GM18505 (cell line): ENCODE measurements around the gene ADD1.

Experiments used
- ATAC-seq: cut with Tn5 transposase; IDR thresholded peaks from one replicate; pipeline ENCODE4 v1.9.1; 2021; ENCODE audit not compliant: unreplicated experiment
- POLR2A ChIP-seq: IDR thresholded peaks from 4 replicates; pipeline ENCODE4 v1.6.1; 2011; ENCODE audit warnings: borderline replicate concordance; ENCODE audit not compliant: insufficient read depth, insufficient read length; ENCODE audit errors: extremely low read depth

ADD1 gene

DNA sequence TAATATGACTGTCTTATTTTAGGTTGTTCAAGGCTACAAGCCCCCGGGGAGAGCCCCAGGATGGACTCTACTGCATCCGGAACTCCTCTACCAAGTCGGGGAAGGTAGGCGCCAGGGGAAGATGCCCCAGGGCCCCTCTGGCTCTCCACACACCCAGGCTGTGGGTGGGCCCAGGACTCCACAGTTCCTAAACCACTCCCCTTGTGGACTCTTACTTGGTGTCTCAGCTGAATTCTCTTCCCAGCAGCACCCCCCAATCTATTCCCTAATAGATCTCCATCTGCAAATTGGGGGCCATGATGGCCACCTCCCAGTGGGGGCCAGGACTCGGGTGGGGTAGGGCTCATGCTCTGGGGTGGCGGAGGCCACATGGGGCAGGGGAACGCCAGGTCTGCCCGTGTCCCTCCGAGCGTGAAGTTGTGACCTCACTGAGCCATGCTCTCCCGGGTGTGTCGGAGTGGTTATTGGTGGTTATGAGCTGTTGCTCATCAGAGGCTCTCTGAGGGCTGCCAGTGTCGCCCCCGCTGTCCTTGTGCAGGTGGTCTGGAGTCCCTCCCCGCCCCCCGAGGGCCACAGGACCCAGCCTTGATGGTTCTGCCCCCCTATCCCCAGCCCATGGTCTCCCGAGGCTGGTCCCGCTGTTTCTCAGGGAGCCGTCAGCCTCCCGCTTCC lies 11.2 kb upstream of the ADD1 start:
- ATAC-seq, result peak; percentile 61
- TF ChIP-seq POLR2A, result no peak

DNA sequence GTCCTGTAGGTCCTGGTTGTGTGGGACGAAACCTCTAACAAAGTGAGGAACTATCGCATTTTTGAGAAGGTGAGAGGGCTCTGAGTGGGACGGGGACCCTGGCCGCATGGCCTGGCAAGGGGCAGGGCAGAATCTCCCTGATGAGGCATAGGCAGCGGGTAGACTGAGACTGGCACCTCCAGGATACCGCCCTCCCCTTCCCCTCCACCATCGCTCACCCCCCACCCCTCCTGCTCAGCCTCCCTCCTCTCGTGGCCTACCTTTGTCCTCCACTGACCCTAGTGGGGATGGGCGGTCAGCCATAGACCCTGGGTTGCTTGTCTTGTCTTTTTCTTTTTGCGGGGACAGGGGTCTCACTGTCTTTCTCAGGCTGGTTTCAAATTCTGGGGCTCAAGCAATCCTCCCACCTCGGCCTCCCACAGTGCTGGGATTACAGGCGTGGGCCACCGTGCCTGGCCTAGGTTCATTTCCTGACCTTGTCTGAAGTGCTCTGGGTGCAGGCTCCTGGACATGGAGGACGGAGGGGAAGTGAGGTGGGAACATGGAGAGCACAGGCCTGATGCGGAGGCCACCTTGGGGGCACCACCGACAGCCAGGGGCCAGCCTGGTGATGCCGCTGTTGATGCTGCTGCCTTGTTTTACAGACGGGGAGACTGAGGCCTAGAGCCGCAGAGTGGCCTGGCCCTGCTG lies 10.5 kb upstream of the ADD1 start:
- no peak for ATAC-seq
- TF ChIP-seq POLR2A, result no peak

DNA sequence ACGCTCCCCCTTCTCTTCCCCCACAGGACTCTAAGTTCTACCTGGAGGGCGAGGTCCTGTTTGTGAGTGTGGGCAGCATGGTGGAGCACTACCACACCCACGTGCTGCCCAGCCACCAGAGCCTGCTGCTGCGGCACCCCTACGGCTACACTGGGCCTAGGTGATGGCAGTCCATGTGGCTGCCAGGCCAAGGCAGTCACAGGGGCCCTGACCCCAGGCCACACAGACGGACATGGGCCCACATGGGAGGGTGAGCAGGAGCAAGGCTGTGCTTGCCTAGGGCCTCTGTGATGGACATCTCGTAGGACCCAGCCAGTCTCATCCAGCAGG lies 10.0 kb upstream of the ADD1 start:
- no peak for TF ChIP-seq POLR2A
- ATAC-seq, result no peak

DNA sequence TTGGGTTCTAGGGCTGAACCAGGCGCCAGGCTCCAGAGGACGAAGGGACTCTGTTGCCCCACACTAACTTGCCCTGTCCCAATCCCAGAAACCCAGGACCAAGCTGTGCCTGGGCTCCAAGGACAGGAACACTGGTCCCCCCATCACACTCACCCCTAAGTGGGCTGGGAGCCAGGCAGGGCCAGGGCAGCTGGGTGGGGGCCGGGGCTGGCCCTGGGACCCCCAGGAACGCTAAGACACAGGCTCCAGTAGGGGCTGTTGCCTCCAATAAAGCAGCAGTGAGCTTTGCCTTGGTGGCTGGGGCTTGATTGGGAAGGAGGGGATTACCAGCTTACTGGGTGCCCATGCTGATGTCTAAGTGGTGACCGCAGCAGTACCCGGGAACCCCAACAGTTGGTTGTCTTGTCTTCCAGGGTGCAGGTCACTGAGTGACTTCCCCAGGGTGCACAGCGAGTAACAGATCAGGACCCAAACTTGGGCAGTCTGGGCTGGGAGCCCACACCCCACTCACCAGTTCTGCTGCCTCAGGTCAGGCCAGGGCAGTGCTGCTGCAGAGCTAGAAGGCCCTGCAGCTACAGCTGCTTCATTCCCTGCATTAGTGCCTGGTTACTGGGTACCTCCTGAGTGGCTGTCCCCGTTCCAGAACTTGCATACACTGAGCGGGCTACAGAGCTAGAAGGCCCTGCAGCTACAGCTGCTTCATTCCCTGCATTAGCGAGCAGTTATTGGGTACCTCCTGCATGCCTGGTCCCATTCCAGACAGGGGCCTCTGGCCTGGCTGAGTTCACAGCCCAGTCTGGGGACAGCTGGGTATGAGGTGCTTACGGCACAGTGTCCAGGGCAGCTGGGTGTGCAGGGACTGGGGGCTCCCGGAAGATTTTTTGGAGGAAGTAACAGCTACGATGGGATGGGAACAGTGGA lies 9.4 kb upstream of the ADD1 start:
- no peak for TF ChIP-seq POLR2A
- ATAC-seq, result no peak

DNA sequence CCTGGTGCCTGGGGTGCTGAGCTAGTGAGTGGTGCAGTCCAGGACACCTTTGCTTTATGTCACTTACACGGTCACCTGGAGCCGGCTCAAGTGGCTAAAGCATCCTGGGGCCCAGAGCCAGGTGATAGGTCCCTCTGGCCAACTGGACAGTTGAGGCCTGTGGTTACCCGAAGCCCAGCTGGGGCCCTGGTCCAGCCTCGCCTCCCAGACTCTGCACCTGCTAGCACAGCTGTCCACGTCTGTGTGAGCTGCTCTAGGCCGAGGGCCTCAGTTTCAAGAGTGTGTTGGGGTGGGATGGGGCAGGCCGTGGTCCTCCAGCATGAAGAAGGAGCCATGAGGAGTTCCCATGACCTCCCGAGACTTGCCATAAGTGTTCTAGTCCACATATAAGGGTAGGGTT lies 7.7 kb upstream of the ADD1 start:
- ATAC-seq, result no peak

DNA sequence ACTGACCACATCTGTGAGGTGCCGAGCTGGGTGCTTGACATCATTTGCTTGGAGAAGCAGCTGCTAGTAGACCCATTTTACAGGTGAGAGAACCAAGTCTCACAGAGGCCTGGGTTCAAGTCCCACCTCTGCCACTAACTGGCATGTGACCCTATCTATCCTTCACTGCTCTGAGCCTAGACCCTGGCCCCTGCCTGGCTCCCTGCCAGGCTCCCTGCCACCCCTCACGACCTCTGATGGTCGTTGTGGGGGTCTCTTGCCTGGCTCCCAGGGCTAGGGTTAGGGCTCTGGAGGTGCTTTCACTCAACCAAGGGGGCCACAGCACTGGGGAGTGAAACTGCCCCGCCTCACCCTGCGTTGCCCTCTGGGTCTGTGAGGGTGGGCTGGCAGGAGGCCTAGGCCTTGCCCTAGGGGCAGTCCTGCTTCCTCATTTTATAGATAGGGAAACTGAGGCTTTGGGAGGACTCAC lies 7.2 kb upstream of the ADD1 start:
- no peak for TF ChIP-seq POLR2A
- ATAC-seq, result no peak

More for the DNA sequence above, 7.7 kb upstream of the ADD1 start:
- TF ChIP-seq POLR2A, result no peak

DNA sequence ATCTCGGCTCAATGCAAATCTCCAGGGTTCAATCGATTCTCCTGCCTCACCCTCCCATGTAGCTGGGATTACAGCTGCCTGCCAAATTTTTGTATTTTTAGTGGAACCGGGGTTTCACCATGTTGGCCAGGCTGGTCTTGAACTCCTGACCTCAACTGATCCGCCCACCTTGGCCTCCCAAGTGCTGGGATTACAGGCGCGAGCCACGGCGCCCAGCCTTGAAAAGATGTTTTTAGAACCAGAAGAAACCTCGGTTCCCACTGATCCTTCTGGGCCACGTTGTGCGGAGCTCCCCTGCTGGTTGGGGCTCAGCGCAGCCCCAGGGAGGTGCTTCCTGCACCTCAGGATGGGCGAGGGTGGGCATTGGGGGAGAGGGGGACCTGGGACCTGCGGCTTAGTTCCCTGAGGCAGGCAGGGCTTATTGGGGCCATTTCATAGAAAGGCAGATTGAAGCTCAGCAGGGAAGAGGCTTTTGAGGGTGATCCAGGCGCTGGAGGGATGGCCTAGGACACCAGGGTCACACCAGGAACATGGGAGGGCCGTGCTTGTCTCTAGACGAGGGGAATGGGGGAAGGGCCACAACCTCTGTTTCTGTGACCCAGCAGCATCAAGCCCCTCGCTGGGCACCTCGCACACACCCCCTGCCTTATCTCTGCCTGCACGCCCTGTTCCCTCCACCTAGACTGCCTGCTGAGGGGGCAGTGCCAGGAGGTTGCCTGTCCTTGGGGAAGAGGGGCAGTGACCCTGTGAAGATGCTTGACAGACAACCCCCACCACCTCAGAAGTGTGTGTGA lies 6.3 kb upstream of the ADD1 start:
- no peak for TF ChIP-seq POLR2A
- no peak for ATAC-seq

DNA sequence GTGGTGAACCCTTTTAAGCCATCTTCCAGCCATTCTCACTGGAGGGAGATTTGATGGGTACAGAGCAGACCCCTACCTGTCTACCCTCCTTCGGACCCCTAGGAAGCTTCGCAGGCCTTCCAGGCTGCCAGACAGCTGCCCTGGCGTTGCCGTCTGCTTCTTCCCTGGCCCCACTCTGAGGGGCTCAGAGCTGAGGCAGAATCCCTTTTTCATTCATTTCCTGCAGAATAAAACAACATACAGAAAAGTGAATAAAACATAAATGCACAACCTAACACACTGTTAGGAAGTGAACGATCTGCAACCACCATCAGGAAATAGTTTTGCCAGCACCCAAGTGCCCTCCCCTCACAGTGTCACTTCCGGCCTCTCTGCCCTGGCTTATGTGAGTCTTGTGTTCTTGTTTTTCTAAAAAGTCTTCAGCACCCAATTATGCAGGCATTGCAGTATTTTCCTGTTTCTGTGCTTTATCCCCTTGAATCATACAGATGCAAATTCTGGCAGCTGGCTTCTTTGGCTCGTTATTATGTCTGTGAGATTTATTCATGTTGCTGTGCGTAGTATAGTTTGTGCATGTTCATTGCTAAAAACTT lies 5.6 kb upstream of the ADD1 start:
- ATAC-seq, result no peak
- no peak for TF ChIP-seq POLR2A

DNA sequence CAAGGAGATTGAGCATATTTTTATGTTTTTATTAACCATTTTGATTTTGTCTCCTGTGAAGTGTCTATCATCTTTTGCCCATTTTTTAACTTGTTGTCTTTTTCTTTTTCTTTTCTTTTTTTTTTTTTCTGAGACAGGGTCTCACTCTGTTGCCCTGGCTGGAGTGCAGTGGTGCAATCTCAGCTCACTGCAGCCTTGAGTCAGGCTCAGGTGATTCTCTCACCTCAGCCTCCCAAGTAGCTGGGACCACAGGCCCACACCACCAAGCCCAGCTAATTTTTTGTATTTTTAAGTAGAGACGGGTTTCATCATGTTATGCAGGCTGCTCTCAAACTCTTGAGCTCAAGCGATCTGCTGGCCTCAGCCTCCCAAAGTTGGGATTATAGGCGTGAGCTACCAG lies 4.6 kb upstream of the ADD1 start:
- no peak for TF ChIP-seq POLR2A
- ATAC-seq, result no peak

DNA sequence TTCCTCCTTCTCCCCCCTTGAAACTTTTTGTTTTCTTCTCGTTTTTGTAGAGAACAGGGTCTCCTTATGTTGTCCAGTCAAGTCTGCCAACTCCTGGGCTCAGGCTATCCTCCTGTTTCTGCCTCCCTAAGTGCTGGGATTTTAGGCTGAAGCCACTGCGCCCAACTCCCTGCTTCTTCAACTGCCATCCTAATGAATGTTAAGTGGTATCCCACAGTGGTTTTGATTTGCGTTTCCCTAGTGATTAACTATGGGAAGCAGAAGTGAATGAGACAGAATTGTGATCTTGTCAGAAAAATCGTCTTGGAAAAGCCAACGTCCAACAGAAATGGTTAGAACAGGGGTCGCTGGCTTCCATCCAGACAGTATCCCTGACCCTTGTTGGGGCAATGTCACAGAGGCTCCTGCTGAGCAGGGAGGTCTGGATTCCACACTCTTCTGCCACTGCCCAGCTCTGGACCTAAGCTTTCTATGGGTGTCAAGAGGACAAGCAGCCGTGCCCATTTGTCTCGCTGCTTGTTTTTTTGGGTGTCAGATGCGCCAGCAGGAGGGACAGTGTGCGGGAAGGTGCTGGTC lies 869 bp upstream of the ADD1 start:
- no peak for ATAC-seq
- no peak for TF ChIP-seq POLR2A

DNA sequence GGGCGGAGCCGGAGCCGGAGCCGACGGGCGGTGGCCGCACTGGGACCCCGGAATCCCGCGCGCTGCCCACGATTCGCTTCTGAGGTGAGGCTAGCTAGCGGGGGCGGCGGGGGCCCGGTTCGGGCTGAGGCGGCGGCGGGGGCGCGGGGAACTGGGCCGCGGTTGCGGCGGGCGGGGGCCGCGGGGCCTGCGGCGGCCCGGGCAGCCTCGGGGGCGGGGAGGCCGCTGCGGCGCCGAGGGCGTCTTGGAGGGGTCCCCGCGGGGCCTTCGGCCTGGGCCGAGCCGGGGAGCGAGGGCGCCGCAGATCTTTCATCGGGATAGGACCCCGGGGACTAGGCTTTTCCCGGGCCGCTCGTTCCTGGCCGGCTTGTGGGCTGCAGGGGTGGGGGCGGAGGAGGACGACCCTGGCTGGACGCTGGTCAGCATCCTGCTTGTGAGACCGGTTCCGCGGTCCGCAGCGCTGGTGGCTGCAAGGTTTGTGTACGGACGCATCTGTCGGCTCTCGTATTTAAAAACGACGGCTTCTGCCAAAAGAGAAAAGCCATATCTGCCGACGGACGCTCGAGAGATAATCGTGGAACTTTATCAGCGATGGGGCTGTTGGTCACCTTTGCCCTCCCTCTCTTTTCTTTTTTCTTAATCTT lies 419 bp downstream of the ADD1 start:
- peak; percentile 27 for ATAC-seq
- TF ChIP-seq POLR2A, result no peak

DNA sequence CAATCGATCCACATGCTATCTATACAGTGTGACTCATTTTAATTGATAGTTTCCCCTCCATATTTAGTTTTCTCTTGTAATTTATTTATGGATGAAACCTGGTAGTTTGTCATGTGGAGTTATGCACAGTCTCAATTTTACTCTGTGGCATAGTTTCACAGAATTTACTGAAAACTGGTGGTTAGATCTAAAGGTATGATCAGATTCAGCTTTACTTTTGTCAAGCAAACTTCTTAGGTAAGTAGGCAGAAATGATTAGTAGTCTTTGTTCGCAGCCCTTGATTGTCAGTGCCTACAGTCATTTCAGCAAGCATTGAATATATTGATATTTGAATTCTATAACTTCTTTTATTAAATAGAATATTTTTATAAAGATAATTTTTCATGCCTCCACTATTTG lies 2.5 kb downstream of the ADD1 start:
- no peak for ATAC-seq
- no peak for TF ChIP-seq POLR2A
